CD14-positive monocyte (primary cell): Measurements from ENCODE around the gene HSH2D. TPM values are rescaled to one million over a fixed set of nuclear protein-coding genes. Genes with fewer than 3 reads are reported as not detected.

Experiments used
- DNase-seq, 3 donors: peaks; one replicate each; pipeline ENCODE4 v3.0.0-alpha.2; 2011 to 2022
- H2AFZ ChIP-seq: 2 replicates; pipeline ENCODE4 v1.6.0; 2012; ENCODE audit warnings: mild to moderate bottlenecking, low read depth, low read length, inconsistent platforms; ENCODE audit not compliant: insufficient read depth, poor library complexity, severe bottlenecking
- H3K27ac ChIP-seq, 2 donors: 1 replicate in 1 of 2; 2 replicates in 1 of 2; pipeline ENCODE4 v1.5.1; 2012 to 2013; ENCODE audit warnings: low read length in 2 of 2, control low read depth in 1 of 2, inconsistent platforms in 1 of 2, low read depth in 1 of 2, mild to moderate bottlenecking in 1 of 2
- H3K27me3 ChIP-seq, 2 donors: one replicate each; pipeline versions ENCODE4 v1.6.0 to v1.6.1; 2011 to 2013; ENCODE audit warnings: low read length in 2 of 2; ENCODE audit not compliant: control insufficient read depth in 2 of 2, insufficient read depth in 2 of 2
- H3K36me3 ChIP-seq, 2 donors: replicated peaks in 1 of 2; 1 replicate in 1 of 2; 2 replicates in 1 of 2; pipeline versions ENCODE4 v1.5.1 to v1.6.1; 2012 to 2013; ENCODE audit warnings: low read length in 2 of 2, control low read depth in 1 of 2, inconsistent platforms in 1 of 2, mild to moderate bottlenecking in 1 of 2; ENCODE audit not compliant: insufficient read depth in 2 of 2, control insufficient read depth in 1 of 2
- H3K4me1 ChIP-seq, 2 donors: 1 replicate in 1 of 2; 2 replicates in 1 of 2; pipeline versions ENCODE4 v1.5.1 to v1.6.1; 2012 to 2013; ENCODE audit warnings: low read length in 2 of 2, control low read depth in 1 of 2, inconsistent platforms in 1 of 2, mild to moderate bottlenecking in 1 of 2, moderate library complexity in 1 of 2; ENCODE audit not compliant: insufficient read depth in 2 of 2, control insufficient read depth in 1 of 2
- H3K4me2 ChIP-seq: replicated peaks from 2 replicates; pipeline ENCODE3; 2012; ENCODE audit warnings: low read length, moderate library complexity, mild to moderate bottlenecking; ENCODE audit not compliant: poor library complexity, severe bottlenecking; ENCODE audit errors: extremely low read depth
- H3K4me3 ChIP-seq, 3 experiments: fragments of 200-600 bp in 1 of 3; sonication (generic) in 1 of 3; replicated peaks in 1 of 3; 1 replicate in 2 of 3; 2 replicates in 1 of 3; pipeline ENCODE4 v1.5.1; 2011 to 2013; ENCODE audit warnings: low read length in 3 of 3, mild to moderate bottlenecking in 3 of 3, control low read depth in 2 of 3, low read depth in 2 of 3, inconsistent platforms in 1 of 3, moderate library complexity in 1 of 3
- H3K79me2 ChIP-seq: 2 replicates; pipeline ENCODE4 v1.6.0; 2012; ENCODE audit warnings: mild to moderate bottlenecking, control low read depth, inconsistent platforms, low read length, moderate library complexity; ENCODE audit not compliant: insufficient read depth
- H3K9ac ChIP-seq: 2 replicates; pipeline ENCODE4 v1.6.0; 2017; ENCODE audit warnings: low read length, mild to moderate bottlenecking; ENCODE audit not compliant: insufficient read depth, poor library complexity, severe bottlenecking
- H3K9me3 ChIP-seq, 2 donors: replicated peaks in 1 of 2; 1 replicate in 1 of 2; 2 replicates in 1 of 2; pipeline versions ENCODE4 v1.5.1 to v1.6.1; 2012 to 2013; ENCODE audit warnings: low read length in 2 of 2, control low read depth in 1 of 2; ENCODE audit not compliant: control insufficient read depth in 1 of 2, insufficient read depth in 1 of 2
- H4K20me1 ChIP-seq: 2 replicates; pipeline ENCODE4 v1.6.0; 2012; ENCODE audit warnings: mild to moderate bottlenecking, low read length, control low read depth, moderate library complexity; ENCODE audit not compliant: insufficient read depth
- H3K27ac Mint-ChIP-seq, 7 donors: one replicate each; pipeline ENCODE4 v1.8.0; 2020; ENCODE audit warnings: mild to moderate bottlenecking in 7 of 7, mixed read lengths in 7 of 7, moderate library complexity in 6 of 7, inconsistent platforms in 2 of 7
- H3K27me3 Mint-ChIP-seq, 3 donors: one replicate each; pipeline ENCODE4 v1.8.0; 2021 to 2022; ENCODE audit warnings: low read depth in 3 of 3, mild to moderate bottlenecking in 3 of 3, mixed read lengths in 3 of 3, moderate library complexity in 3 of 3, inconsistent platforms in 1 of 3
- H3K36me3 Mint-ChIP-seq, 2 donors: one replicate each; pipeline ENCODE4 v1.8.0; 2020; ENCODE audit warnings: mixed read lengths in 2 of 2, inconsistent platforms in 1 of 2, mild to moderate bottlenecking in 1 of 2
- H3K4me1 Mint-ChIP-seq: one replicate; pipeline ENCODE4 v1.8.0; 2020; ENCODE audit warnings: mild to moderate bottlenecking, mixed read lengths
- H3K4me3 Mint-ChIP-seq, 2 donors: one replicate each; pipeline ENCODE4 v1.8.0; 2020; ENCODE audit warnings: mild to moderate bottlenecking in 2 of 2, mixed read lengths in 2 of 2, moderate library complexity in 1 of 2
- H3K9me3 Mint-ChIP-seq, 7 donors: one replicate each; pipeline ENCODE4 v1.8.0; 2020 to 2022; ENCODE audit warnings: mixed read lengths in 7 of 7, mild to moderate bottlenecking in 6 of 7, moderate library complexity in 6 of 7, inconsistent platforms in 2 of 7
- CTCF ChIP-seq: fragments of 200-600 bp; IDR thresholded peaks from one replicate; pipeline ENCODE4 v1.8.0; 2022; ENCODE audit warnings: antibody characterized with exemption, mild to moderate bottlenecking
- WGBS: methylation state at CpG from one replicate; pipeline ENCODE4 v1.1.5; 2013; ENCODE audit warnings: missing lambda C conversion rate; ENCODE audit not compliant: insufficient coverage; 5-methylcytosine and 5-hydroxymethylcytosine counted together
- intact Hi-C, 2 donors: fragments of 100-400 bp; cut with micrococcal nuclease; formaldehyde crosslinking; loops; one replicate each; pipeline versions ENCODE4 v1.15.0 to v1.15.1; 2023
- polyA plus RNA-seq, 3 donors: library from polyadenylated mRNA; depleted of rRNA in 1 of 3; unstranded in 2 of 3; stranded (reverse) in 1 of 3; fragments of 300-500 nt in 2 of 3; fragments of >200 nt in 1 of 3; fragmentation: Illumina TruSeq in 2 of 3; gene quantifications; 1 replicate in 2 of 3; 2 replicates in 1 of 3; pipeline ENCODE4 v1.2.3, GENCODE V29; 2012 to 2021

The HSH2D gene
- polyA plus RNA-seq, 3 donors, result 13.8 to 106 (median 16.7) TPM

DNA sequence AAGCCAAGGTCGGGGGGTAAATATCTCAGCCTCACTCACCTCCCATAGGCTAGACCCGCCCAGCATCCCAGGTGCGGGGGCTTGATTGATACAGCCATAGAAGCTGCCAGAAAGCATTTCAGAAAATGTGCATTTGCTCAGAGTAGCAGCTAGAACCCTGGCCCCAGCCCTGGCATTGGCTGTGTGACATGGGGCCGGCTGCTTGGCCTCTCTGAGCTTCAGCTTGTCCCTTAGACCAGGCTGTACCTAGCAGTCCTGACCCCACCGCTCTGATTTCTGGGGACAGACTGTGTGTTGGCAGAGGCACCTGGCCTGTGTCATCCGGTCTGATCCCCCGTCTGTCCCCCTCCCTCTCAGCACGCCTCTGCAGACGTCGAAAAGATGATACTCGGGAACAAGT lies 16.4 kb upstream of the HSH2D start:
- Mint-ChIP-seq H3K9me3 (peaks cover 0 to 9% (median 0%) of the 10 kb centered on the region in 7 donors), H3K27me3 (peaks cover 0 to 2% (median 0%) of the 10 kb centered on the region in 3 donors), H3K27ac (peak overlapping the region in 5 of 7 donors; percentile 21 to 87 (median 50)), H3K4me3 (no peak overlapping the region), H3K36me3 (peaks cover 87 to 99% of the 10 kb centered on the region in 2 donors), H3K4me1 (no peaks in the 10 kb centered on the region)
- Histone ChIP-seq H2AFZ (no peak overlapping the region), H3K4me3 (no peak overlapping the region), H3K9me3 (no peaks in the 10 kb centered on the region), H3K9ac (no peak overlapping the region), H3K36me3 (peaks cover 96 to 100% of the 10 kb centered on the region in 2 donors), H3K4me1 (no peaks in the 10 kb centered on the region), H3K27me3 (no peaks in the 10 kb centered on the region), H3K27ac (peak overlapping the region in 1 of 2 donors; percentile 45), H3K79me2 (peaks cover 98% of the 10 kb centered on the region), H3K4me2 (no peak overlapping the region), H4K20me1 (peaks cover 66% of the 10 kb centered on the region)
- DNase-seq, result no peak
- intact Hi-C loops, result loop anchor here in 1 of 2 donors (5.0 kb wide), 1 partner anchor 45 kb away; the partner anchor contains the start of gene CIB3
- TF ChIP-seq CTCF, result no peak
- 100% methylated on average over 4 of the region's 11 CpGs for WGBS

- DNase-seq, result no peak
- WGBS, result 82% methylated on average over 20 of the region's 21 CpGs
- H3K27ac Mint-ChIP-seq, result peak overlapping the region in 2 of 7 donors; percentile 32 to 76
Observed at GRCh38 chr19:16127776-16128371, 15.6 kb upstream of the HSH2D start.

More at GRCh38 chr19:16127776-16128371, 15.6 kb upstream of the HSH2D start:
- Histone ChIP-seq H3K79me2 (peaks cover 98% of the 10 kb centered on the region), H3K9ac (no peak overlapping the region), H2AFZ (no peak overlapping the region), H3K4me2 (no peak overlapping the region), H3K36me3 (peaks cover 96 to 100% of the 10 kb centered on the region in 2 donors), H3K27ac (peak overlapping the region in 1 of 2 donors; percentile 45), H3K9me3 (no peaks in the 10 kb centered on the region), H3K27me3 (no peaks in the 10 kb centered on the region), H4K20me1 (peaks cover 63% of the 10 kb centered on the region), H3K4me3 (no peak overlapping the region), H3K4me1 (no peaks in the 10 kb centered on the region)
- no peak for TF ChIP-seq CTCF
- Mint-ChIP-seq H3K27me3 (peaks cover 0 to 2% (median 0%) of the 10 kb centered on the region in 3 donors), H3K9me3 (peaks cover 0 to 9% (median 0%) of the 10 kb centered on the region in 7 donors), H3K4me1 (no peaks in the 10 kb centered on the region), H3K36me3 (peaks cover 87 to 99% of the 10 kb centered on the region in 2 donors), H3K4me3 (no peak overlapping the region)
- intact Hi-C loops, result loop anchor here in 1 of 2 donors (5.0 kb wide), 1 partner anchor 44 kb away; the partner anchor contains the start of gene CIB3
